Dedifferentiated amniotic fluid mesenchymal stem cell (primary cell): ENCODE results near the gene CELF5.
"Not testable (repeated sequence)": the region's sequence is repeated elsewhere in the genome, so short reads cannot be mapped to it uniquely, and the experiment has no call there.

Experiments used
- DNase-seq: peaks from one replicate; pipeline ENCODE4 v3.0.0-alpha.2; 2016; ENCODE audit errors: extremely low spot score

CELF5 gene

GRCh38 chr19:3292958-3293529, 68.6 kb downstream of the CELF5 start:
- DNase-seq, result no peak

DNA sequence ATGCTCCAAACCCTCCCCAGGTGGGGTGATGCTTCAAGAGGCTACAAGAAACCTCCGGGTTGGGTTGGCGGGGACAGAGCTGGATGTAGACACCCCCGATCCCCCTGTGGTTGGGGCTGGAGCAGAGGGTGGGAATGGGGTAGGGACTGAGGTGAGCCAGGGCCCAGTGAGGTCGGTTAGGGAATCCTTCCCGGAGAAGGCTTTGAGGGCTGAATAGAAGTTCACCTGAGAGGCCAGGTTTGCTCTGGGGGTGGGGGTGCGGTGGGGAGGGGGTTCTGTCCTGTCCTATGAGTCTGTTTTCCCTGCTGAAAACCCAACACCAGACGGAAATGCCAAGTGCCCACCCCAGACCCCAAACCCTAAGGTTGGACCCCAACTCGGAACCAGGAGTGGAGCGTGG, 69.1 kb downstream of the CELF5 start:
- no peak for DNase-seq

GRCh38 chr19:3294080-3294850, 69.8 kb downstream of the CELF5 start:
- DNase-seq, result no peak

DNA sequence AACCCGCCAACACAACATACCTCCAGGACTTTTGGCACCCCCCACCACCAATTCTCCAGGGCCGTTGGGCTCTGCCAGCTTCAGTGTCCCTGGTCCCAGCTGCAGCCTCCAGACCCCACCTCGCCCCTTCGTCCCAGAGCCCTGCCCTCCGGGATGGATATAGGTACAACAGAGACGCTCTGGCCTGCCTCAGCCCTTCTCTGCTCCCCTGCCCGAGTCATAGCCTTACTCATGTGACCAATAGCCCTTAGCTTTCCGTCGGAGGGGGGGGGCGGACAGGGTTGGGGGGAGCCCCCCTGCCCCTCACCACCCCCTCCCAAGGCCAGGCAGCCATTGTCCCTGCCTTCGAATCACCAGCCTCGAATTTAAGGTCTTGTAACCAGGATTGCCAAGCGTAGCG, 71.1 kb downstream of the CELF5 start:
- no peak for DNase-seq

DNA sequence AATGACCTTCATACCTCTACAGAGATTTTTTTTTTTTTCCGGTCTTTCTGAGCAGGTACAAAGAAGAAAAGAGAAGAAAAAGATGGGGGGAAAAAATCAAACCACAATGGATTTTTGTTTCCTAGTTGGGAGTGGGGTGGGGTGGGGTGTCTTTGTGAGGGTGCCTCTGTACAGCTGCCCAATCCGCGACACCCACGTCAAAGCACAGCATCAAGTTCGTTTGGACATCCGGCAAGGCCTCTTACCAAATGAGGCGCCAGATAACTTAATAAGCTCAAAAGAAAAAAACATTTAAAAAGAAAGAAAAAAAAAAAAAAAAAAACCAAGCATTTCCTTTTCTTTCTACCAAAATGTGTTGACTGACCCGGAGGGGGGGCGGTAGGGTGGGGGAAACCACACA, 71.6 kb downstream of the CELF5 start:
- no peak for DNase-seq

DNA sequence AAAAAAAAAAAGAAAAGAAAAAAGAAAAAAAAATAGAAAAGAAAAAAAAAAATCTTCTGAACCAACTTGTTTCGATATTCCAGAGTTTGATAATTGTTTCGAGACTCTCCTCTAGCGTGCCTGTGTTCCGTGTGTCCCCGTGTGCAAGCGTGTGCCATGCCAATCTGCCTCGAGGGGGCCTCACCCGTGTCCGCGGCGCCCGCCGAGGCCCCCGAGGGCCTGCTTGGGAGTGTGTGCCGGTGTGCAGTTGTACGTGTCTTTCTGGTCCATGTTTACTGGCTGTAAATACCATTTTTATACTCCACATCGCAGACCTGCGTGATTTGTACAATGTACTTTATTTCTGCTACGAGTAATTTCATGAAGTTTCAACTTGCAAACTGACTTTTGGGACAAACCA, 72.0 kb downstream of the CELF5 start:
- DNase-seq, result no peak

- DNase-seq, result no peak
Observed at GRCh38 chr19:3298853-3299449, 74.5 kb downstream of the CELF5 start.

- not testable (repeated sequence) for DNase-seq
Observed at GRCh38 chr19:3300566-3300965, 76.1 kb downstream of the CELF5 start.

GRCh38 chr19:3302755-3303154, 78.3 kb downstream of the CELF5 start:
- no peak for DNase-seq

DNA sequence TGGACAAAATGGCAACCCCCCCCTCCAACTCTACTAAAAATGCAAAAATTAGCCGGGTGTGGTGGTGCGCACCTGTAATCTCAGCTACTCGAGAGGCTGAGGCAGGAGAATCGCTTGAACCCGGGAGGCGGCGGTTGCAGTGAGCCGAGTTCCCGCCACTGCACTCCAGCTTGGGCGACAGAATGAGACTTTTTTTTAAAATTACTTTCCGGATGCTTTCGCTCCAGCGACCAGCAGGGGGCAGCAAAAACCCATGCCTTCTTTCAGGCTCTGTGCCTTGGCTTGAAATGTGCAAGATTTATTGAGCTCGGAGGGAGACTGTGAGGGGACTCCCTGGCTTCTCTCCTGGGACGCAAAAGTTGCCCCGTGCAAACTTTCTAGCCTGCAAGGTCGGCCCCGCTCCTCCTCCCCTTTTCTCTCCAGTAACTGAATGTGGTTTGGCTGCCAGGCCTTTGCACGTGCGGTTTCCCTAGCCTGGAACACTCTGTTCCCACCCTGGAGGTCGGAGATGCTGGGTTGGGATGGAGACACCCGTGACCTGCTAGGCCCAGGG, 80.5 kb downstream of the CELF5 start:
- DNase-seq, result peak; percentile 63

DNA sequence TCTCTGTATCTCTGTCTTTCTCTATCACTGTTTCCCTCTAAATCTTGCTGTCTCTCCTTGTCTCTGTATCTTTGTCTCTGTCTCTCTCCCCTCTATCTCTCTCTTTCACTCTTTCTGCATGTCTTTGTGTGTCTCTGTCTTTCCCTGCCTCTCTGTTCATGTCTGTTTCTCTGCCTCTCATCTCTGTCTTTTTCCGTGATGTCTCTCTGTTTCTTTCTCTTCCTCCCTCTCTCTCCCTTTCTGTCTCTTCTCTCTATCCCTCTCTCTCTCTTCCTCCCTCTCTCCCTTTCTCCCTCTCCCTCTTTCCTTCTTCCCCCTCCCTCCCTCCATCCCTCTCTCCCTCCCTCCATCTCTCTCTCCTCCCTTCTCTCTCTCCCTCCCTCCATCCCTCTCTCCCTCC, 85.3 kb downstream of the CELF5 start:
- DNase-seq, result no peak

DNA sequence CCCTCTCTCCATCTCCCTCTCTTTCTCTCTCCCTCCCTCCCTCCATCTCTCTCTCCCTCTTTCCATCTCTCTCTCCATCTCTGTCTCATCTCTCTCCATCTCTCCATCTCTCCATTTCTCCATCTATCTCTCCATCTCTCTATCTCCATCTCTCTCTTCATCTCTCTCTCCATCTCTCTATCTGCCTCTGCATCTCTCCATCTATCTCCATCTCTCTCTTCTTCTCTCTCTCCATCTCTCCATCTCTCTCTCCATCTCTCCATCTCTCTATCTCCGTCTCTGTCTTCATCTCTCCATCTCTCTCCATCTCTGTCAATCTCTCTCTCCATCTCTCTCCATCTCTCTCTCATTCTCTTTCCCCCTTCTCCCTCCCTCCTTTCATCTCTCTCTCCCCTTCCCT, 85.8 kb downstream of the CELF5 start:
- DNase-seq, result no peak

- no peak for DNase-seq
Observed at GRCh38 chr19:3310711-3311110, 86.2 kb downstream of the CELF5 start.

GRCh38 chr19:3313199-3313575, 88.7 kb downstream of the CELF5 start:
- DNase-seq, result no peak

DNA sequence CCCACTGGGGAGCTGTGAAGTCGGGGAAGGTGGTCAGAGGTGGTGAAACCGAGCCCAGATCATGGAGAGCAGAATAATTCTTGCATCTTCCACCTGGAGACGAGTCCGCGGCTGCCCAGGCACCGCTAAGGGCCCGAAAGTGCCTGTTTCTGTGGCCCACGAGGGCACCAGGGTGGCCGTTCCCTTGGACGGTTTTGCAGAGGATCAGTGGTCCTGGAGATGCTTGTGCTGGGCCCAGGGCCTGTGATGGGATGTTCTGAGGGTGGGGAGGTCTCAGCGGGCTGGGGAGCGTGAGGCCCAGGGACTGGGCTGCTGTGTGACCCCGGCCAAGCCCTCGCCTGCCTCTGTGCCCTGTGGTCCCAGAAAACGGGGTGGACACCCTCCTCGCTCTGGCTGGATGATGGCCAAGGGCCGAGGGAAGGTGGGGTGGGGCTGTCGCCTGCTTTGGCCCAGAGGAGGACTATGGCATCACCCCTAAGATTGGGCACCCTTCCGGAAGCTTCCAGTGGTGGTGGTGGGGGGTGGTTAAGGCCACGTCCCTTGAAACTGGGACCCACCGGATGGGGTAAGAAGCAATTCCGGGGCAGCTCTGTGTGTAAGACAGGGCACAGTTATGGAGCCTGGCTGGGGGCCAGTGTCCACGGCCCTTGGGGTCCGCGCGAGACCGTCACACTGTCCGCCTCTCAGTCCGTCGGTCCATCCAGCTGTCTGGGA, 90.7 kb downstream of the CELF5 start:
- DNase-seq, result no peak

DNA sequence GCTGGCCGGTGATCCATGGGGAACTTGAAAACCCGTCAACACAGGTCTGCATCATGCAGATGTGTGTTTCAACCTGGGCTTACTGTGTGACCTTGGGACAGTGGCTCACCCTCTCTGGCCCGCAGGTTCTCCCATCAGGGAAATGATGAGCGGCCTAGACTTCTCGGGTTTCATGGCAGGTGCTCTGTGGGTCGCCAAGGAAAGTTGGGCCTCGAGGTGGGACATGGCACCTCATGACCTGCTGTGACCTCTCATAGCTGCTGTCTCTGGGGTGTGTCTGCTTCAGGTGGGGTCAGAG, 91.2 kb downstream of the CELF5 start:
- no peak for DNase-seq

- DNase-seq, result no peak
Observed at GRCh38 chr19:3316132-3316648, 91.7 kb downstream of the CELF5 start.

GRCh38 chr19:3316659-3317207, 92.3 kb downstream of the CELF5 start:
- DNase-seq, result no peak

DNA sequence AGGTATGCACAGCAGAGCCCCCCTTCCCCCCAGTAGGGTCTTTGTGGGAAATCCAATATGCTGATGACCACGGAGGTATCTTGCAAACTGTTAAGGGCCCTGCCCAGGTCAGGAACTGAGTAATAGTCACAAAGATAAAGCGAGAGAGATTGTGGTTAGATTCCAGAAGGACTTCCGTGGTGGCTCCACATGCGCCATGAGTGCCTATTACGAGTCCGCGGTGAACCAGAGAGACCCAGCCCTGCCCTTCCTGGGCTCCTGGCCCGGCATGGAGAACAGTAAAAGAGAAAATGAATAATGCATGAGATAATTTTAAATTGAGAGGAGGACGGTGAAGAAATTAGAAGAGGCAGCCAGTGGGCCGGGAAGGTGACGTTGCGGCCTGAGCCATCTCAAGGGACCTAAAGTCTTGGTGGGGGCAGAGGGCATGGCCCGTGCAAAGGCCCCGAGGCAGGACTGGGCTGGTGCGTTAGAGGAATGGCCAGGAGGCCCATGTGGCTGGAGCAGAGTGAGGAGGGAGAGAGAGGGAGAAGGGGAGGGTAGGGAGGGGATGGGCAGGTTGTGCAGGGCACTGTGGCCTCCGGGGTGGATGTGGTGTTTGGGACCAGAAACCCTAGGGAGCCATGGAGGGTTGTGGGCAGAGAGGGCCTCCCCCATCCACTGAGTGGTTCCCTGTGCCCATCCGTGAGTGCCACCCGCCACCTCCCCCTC, 95.3 kb downstream of the CELF5 start:
- no peak for DNase-seq

- DNase-seq, result no peak
Observed at GRCh38 chr19:3320354-3320670, 95.9 kb downstream of the CELF5 start.

DNA sequence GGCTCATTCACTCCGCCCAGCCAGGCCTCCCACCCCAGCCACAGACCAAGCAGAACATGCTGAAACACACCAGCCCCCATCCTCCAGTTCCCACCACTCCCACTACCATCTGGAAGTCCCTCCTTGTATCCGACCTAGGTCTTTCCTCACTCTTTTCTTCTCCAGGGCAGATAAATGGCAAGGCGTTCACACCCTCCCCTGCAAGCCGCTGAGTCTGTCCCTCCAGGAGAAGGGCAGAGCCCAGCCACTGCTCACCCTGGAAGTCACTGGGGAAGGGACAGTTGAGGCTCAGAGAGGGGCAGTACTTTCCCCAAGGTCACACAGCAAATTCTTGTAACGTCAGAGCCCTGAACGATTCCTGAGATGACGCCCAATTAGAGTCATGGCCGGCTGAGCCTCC, 96.4 kb downstream of the CELF5 start:
- no peak for DNase-seq

GRCh38 chr19:3321696-3322095, 97.2 kb downstream of the CELF5 start:
- DNase-seq, result no peak
